ENCODE measurements around the gene KMT5B. TPM values are rescaled to one million over a fixed set of nuclear protein-coding genes. Genes with fewer than 3 reads are reported as not detected.
A peak's percentile ranks its signal among the peaks of the same experiment; 100 is the strongest.

Gene KMT5B
- total and polyA plus RNA-seq, 2 donors (not counting 1 experiment from before 2014, with no cell fraction given) = 13.4 to 77.8 TPM

- Mint-ChIP-seq H3K27me3 (no peaks in the 10 kb centered on the region), H3K4me3 (no peak overlapping the region), H3K9me3 (ENCODE audit: insufficient read depth) (no peaks in the 10 kb centered on the region), H3K27ac (no peak overlapping the region), H3K4me1 (peaks cover 73% of the 10 kb centered on the region)
- TF ChIP-seq EZH2 (IDR thresholded peaks at IDR 0.05; ENCODE audit: borderline replicate concordance, insufficient read depth, low read depth, low read length, poor library complexity, severe bottlenecking) (no peak), CTCF (IDR thresholded peaks at IDR 0.05) (no peak)
- Histone ChIP-seq H3K27me3 (replicated peaks in 1 of 4; ENCODE audit: control extremely low read depth in 1 of 4, control insufficient read depth in 3 of 4, insufficient read depth in 4 of 4, low read length in 3 of 4) (no peaks in the 10 kb centered on the region), H3K9ac (ENCODE audit: low read length) (no peak overlapping the region), H3K79me2 (ENCODE audit: control insufficient read depth, insufficient read depth, low read length) (peaks cover 99% of the 10 kb centered on the region), H4K20me1 (ENCODE audit: control insufficient read depth, insufficient read depth, low read length, poor library complexity, severe bottlenecking) (peaks cover 98% of the 10 kb centered on the region), H3K36me3 (replicated peaks in 1 of 2; ENCODE audit: control extremely low read depth in 1 of 2, control insufficient read depth in 1 of 2, extremely low read depth in 1 of 2, insufficient read depth in 2 of 2, low read length in 1 of 2) (peaks cover 0 to 3% of the 10 kb centered on the region in 2 experiments), H3K4me1 (ENCODE audit: control insufficient read depth in 2 of 2, insufficient read depth in 2 of 2, low read length in 2 of 2) (peaks cover 23 to 66% of the 10 kb centered on the region in 2 donors), H3K27ac (ENCODE audit: low read length in 2 of 2) (no peak overlapping the region), H3K9me3 (ENCODE audit: control extremely low read depth in 1 of 3, control insufficient read depth in 2 of 3, insufficient read depth in 1 of 3, low read length in 2 of 3) (no peaks in the 10 kb centered on the region), H3K4me2 (replicated peaks; ENCODE audit: low read depth, low read length, poor library complexity, severe bottlenecking) (no peak overlapping the region), H2AFZ (ENCODE audit: insufficient read depth, low read depth, low read length, poor library complexity, severe bottlenecking) (no peak overlapping the region), H3K4me3 (ENCODE audit: control extremely low read depth in 1 of 5, extremely low read depth in 1 of 5, insufficient read depth in 1 of 5, low read depth in 2 of 5, low read length in 4 of 5) (no peak overlapping the region)
- intact Hi-C loops (cut with micrococcal nuclease) = no loop called here
- ATAC-seq (ENCODE audit: low read depth) (no peak), DNase-seq (no peak)
- POLR2A ChIA-PET = no interaction called here
- CTCF ChIA-PET = interaction anchor here (2.2 kb wide), 1 partner anchor 10 kb away, joined by 6 read pairs; no protein-coding TSS in a partner anchor
These were observed 16.9 kb downstream of the KMT5B start for GRCh38 chr11:68196219-68196618.

DNA sequence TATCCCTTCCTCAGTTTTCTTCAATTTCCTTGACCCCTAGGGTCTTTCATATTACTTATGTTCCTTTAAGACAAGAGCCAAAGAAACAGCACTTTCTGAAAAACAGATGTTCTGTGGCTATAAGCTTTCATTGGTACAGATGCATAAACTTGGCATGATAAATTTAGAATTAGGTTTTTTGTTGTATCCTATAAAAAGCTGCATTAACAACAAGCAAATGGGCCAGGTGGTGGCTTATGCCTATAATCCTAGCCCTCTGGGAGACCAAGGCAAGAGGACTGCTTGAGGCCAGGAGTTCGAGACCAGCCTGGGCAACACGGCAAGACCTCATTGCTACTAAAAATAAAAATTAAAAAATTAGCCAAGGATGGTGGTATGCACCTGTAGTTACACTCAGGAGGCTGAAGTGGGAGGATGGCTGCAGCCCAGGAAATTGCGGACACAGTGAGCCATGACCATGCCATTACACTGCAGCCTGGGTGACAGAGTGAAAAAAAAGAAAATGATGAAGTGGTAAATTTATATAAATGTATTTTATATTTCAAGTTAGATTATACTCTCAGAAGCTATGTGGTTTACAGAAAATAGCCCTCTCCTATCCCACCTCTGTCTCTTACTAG lies 18.3 kb downstream of the KMT5B start:
- Histone ChIP-seq H3K9me3 (ENCODE audit: control extremely low read depth in 1 of 3, control insufficient read depth in 2 of 3, insufficient read depth in 1 of 3, low read length in 2 of 3) (no peaks in the 10 kb centered on the region), H3K9ac (ENCODE audit: low read length) (no peak overlapping the region), H3K4me1 (ENCODE audit: control insufficient read depth in 2 of 2, insufficient read depth in 2 of 2, low read length in 2 of 2) (peaks cover 25 to 59% of the 10 kb centered on the region in 2 donors), H3K27me3 (replicated peaks in 1 of 4; ENCODE audit: control extremely low read depth in 1 of 4, control insufficient read depth in 3 of 4, insufficient read depth in 4 of 4, low read length in 3 of 4) (no peaks in the 10 kb centered on the region), H3K36me3 (replicated peaks in 1 of 2; ENCODE audit: control extremely low read depth in 1 of 2, control insufficient read depth in 1 of 2, extremely low read depth in 1 of 2, insufficient read depth in 2 of 2, low read length in 1 of 2) (peaks cover 0 to 3% of the 10 kb centered on the region in 2 experiments), H2AFZ (ENCODE audit: insufficient read depth, low read depth, low read length, poor library complexity, severe bottlenecking) (no peak overlapping the region), H3K4me2 (replicated peaks; ENCODE audit: low read depth, low read length, poor library complexity, severe bottlenecking) (peak overlapping the region; percentile 6), H3K79me2 (ENCODE audit: control insufficient read depth, insufficient read depth, low read length) (peaks cover 94% of the 10 kb centered on the region), H3K4me3 (ENCODE audit: control extremely low read depth in 1 of 5, extremely low read depth in 1 of 5, insufficient read depth in 1 of 5, low read depth in 2 of 5, low read length in 4 of 5) (no peak overlapping the region), H3K27ac (ENCODE audit: low read length in 2 of 2) (no peak overlapping the region), H4K20me1 (ENCODE audit: control insufficient read depth, insufficient read depth, low read length, poor library complexity, severe bottlenecking) (peaks cover 98% of the 10 kb centered on the region)
- WGBS (ENCODE audit: insufficient coverage) = 100% methylated on average over 1 of the region's 3 CpGs
- ChIA-PET CTCF (interaction anchor here (1.3 to 2.0 kb wide), 2 partner anchors 12 to 15 kb away, joined by 4 to 11 read pairs; no protein-coding TSS in a partner anchor), POLR2A (interaction anchor here (0.6 kb wide), 1 partner anchor 374 kb away, joined by 3 read pairs; no protein-coding TSS in a partner anchor)
- DNase-seq (no peak), ATAC-seq (ENCODE audit: low read depth) (no peak)
- Mint-ChIP-seq H3K27me3 (no peaks in the 10 kb centered on the region), H3K9me3 (ENCODE audit: insufficient read depth) (no peaks in the 10 kb centered on the region), H3K4me3 (no peak overlapping the region), H3K4me1 (peaks cover 68% of the 10 kb centered on the region), H3K27ac (no peak overlapping the region)
- intact Hi-C loops (cut with micrococcal nuclease) = no loop called here
- TF ChIP-seq CTCF (IDR thresholded peaks at IDR 0.05) (no peak), EZH2 (IDR thresholded peaks at IDR 0.05; ENCODE audit: borderline replicate concordance, insufficient read depth, low read depth, low read length, poor library complexity, severe bottlenecking) (no peak)

All from B cell (primary cell).